ENCODE measurements around the gene RAD51B.

GRCh38 chr14:68696721-68697495, 877.3 kb downstream of the RAD51B start:
- TF ChIP-seq EZH2 (IDR thresholded peaks at IDR 0.05; ENCODE audit: low read depth), result no peak
- TF ChIP-seq, protein P1, sequence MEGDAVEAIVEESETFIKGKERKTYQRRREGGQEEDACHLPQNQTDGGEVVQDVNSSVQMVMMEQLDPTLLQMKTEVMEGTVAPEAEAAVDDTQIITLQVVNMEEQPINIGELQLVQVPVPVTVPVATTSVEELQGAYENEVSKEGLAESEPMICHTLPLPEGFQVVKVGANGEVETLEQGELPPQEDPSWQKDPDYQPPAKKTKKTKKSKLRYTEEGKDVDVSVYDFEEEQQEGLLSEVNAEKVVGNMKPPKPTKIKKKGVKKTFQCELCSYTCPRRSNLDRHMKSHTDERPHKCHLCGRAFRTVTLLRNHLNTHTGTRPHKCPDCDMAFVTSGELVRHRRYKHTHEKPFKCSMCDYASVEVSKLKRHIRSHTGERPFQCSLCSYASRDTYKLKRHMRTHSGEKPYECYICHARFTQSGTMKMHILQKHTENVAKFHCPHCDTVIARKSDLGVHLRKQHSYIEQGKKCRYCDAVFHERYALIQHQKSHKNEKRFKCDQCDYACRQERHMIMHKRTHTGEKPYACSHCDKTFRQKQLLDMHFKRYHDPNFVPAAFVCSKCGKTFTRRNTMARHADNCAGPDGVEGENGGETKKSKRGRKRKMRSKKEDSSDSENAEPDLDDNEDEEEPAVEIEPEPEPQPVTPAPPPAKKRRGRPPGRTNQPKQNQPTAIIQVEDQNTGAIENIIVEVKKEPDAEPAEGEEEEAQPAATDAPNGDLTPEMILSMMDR (conservative IDR thresholded peaks at IDR 0.05), result no peak
